ENCODE results near the gene DNER. TPM values are rescaled to one million over a fixed set of nuclear protein-coding genes. Genes with fewer than 3 reads are reported as not detected.

Gene DNER
- total RNA-seq, 1 experiment from 2014 or later, result 2.9 TPM

GRCh38 chr2:229675569-229675968 is 38.8 kb downstream of the DNER start:
- RAD21 ChIA-PET (ENCODE audit: low non-redundant PET in 1 of 2, low total read pairs in 2 of 2, uncharacterized antibody in 2 of 2, unreplicated experiment in 2 of 2), result no interaction called here
- no TSS peak for BruUV-seq (replicated peaks)
- DNase-seq (ENCODE audit: low read depth, low spot score), result no peak

More at GRCh38 chr2:229675569-229675968, 38.8 kb downstream of the DNER start:
- TF ChIP-seq FOSL1 (IDR thresholded peaks at IDR 0.05; ENCODE audit: low read depth), result no peak
- TF ChIP-seq YY1 (IDR thresholded peaks at IDR 0.05; ENCODE audit: extremely low read depth, insufficient replicate concordance, low read depth, low read length), result no peak
- no peak for TF ChIP-seq CTCF (IDR thresholded peaks at IDR 0.05 in 2 of 3, conservative IDR thresholded peaks at IDR 0.05 in 1 of 3; ENCODE audit: borderline replicate concordance in 1 of 3, insufficient read depth in 1 of 3, low read depth in 2 of 3, low read length in 2 of 3)
- TF ChIP-seq ZNF274 (IDR thresholded peaks at IDR 0.05; ENCODE audit: low read depth, low read length), result no peak
- no peak for TF ChIP-seq EZH2phosphoT487 (IDR thresholded peaks at IDR 0.05; ENCODE audit: borderline replicate concordance)
- no peak for TF ChIP-seq ZFX (IDR thresholded peaks at IDR 0.05)
- no peak for TF ChIP-seq CEBPB (IDR thresholded peaks at IDR 0.05; ENCODE audit: low read depth)
- no peak for TF ChIP-seq JUND (IDR thresholded peaks at IDR 0.05)
- no peak for TF ChIP-seq SP1 (IDR thresholded peaks at IDR 0.05; ENCODE audit: low read depth)
- TF ChIP-seq SIN3A (IDR thresholded peaks at IDR 0.05; ENCODE audit: low read depth), result no peak
- TF ChIP-seq ELF1 (IDR thresholded peaks at IDR 0.05; ENCODE audit: borderline replicate concordance, low read depth), result no peak
- TF ChIP-seq POLR2A (IDR thresholded peaks at IDR 0.05; ENCODE audit: borderline replicate concordance, extremely low read depth, insufficient read depth, insufficient read length), result no peak
- TF ChIP-seq RAD21 (IDR thresholded peaks at IDR 0.05; ENCODE audit: low read depth), result no peak
- no peak for TF ChIP-seq TCF7L2 (IDR thresholded peaks at IDR 0.05; ENCODE audit: borderline replicate concordance, extremely low read depth, insufficient read depth, insufficient read length)
- TF ChIP-seq MAX (IDR thresholded peaks at IDR 0.05), result no peak
- TF ChIP-seq, protein P1, sequence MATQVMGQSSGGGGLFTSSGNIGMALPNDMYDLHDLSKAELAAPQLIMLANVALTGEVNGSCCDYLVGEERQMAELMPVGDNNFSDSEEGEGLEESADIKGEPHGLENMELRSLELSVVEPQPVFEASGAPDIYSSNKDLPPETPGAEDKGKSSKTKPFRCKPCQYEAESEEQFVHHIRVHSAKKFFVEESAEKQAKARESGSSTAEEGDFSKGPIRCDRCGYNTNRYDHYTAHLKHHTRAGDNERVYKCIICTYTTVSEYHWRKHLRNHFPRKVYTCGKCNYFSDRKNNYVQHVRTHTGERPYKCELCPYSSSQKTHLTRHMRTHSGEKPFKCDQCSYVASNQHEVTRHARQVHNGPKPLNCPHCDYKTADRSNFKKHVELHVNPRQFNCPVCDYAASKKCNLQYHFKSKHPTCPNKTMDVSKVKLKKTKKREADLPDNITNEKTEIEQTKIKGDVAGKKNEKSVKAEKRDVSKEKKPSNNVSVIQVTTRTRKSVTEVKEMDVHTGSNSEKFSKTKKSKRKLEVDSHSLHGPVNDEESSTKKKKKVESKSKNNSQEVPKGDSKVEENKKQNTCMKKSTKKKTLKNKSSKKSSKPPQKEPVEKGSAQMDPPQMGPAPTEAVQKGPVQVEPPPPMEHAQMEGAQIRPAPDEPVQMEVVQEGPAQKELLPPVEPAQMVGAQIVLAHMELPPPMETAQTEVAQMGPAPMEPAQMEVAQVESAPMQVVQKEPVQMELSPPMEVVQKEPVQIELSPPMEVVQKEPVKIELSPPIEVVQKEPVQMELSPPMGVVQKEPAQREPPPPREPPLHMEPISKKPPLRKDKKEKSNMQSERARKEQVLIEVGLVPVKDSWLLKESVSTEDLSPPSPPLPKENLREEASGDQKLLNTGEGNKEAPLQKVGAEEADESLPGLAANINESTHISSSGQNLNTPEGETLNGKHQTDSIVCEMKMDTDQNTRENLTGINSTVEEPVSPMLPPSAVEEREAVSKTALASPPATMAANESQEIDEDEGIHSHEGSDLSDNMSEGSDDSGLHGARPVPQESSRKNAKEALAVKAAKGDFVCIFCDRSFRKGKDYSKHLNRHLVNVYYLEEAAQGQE (IDR thresholded peaks at IDR 0.05; ENCODE audit: low read depth), result no peak
- TF ChIP-seq POLR2AphosphoS5 (IDR thresholded peaks at IDR 0.05; ENCODE audit: low read depth, low read length), result no peak
- TF ChIP-seq, protein P2, sequence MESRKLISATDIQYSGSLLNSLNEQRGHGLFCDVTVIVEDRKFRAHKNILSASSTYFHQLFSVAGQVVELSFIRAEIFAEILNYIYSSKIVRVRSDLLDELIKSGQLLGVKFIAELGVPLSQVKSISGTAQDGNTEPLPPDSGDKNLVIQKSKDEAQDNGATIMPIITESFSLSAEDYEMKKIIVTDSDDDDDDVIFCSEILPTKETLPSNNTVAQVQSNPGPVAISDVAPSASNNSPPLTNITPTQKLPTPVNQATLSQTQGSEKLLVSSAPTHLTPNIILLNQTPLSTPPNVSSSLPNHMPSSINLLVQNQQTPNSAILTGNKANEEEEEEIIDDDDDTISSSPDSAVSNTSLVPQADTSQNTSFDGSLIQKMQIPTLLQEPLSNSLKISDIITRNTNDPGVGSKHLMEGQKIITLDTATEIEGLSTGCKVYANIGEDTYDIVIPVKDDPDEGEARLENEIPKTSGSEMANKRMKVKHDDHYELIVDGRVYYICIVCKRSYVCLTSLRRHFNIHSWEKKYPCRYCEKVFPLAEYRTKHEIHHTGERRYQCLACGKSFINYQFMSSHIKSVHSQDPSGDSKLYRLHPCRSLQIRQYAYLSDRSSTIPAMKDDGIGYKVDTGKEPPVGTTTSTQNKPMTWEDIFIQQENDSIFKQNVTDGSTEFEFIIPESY (IDR thresholded peaks at IDR 0.05; ENCODE audit: extremely low read depth, insufficient replicate concordance, low read length), result no peak
- TF ChIP-seq, protein P3, sequence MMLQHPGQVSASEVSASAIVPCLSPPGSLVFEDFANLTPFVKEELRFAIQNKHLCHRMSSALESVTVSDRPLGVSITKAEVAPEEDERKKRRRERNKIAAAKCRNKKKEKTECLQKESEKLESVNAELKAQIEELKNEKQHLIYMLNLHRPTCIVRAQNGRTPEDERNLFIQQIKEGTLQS (IDR thresholded peaks at IDR 0.05), result no peak
- Histone ChIP-seq H3K9ac (ENCODE audit: low read length) (no peak overlapping the region), H3K27ac (ENCODE audit: low read depth, low read length) (no peak overlapping the region), H3K4me3 (replicated peaks in 1 of 2; ENCODE audit: low read depth in 1 of 2, low read length in 2 of 2) (no peak overlapping the region), H3K27me3 (ENCODE audit: insufficient read depth, low read length) (peaks cover 65% of the 10 kb centered on the region), H3K79me2 (ENCODE audit: insufficient read depth, low read length) (no peaks in the 10 kb centered on the region), H3K36me3 (ENCODE audit: control insufficient read depth in 1 of 2, insufficient read depth in 2 of 2, low read length in 2 of 2) (no peaks in the 10 kb centered on the region), H4K20me1 (ENCODE audit: insufficient read depth) (no peaks in the 10 kb centered on the region), H2AFZ (ENCODE audit: low read depth, low read length, poor library complexity, severe bottlenecking) (no peak overlapping the region), H3K4me1 (ENCODE audit: control insufficient read depth in 1 of 2, insufficient read depth in 2 of 2, low read length in 2 of 2) (no peaks in the 10 kb centered on the region), H3K9me3 (ENCODE audit: control insufficient read depth in 1 of 2, insufficient read depth in 1 of 2, low read depth in 1 of 2, low read length in 2 of 2) (no peaks in the 10 kb centered on the region), H3K9me2 (ENCODE audit: insufficient read depth) (no peaks in the 10 kb centered on the region), H3K4me2 (ENCODE audit: low read length) (no peak overlapping the region)
- POLR2A ChIA-PET, result no interaction called here
- ATAC-seq, result no peak
- intact Hi-C loops (cut with micrococcal nuclease), result no loop called here
- CTCF ChIA-PET, result no interaction called here

Measured in HCT116 (cell line).